AG04450 (cell line): ENCODE measurements around the gene KCNMA1. TPM values are rescaled to one million over a fixed set of nuclear protein-coding genes. Genes with fewer than 3 reads are reported as not detected.
"Not testable (repeated sequence)": the region's sequence is repeated elsewhere in the genome, so short reads cannot be mapped to it uniquely, and the experiment has no call there.

Source experiments
- CTCF ChIA-PET: fragments of 300-600, 350-600 bp; formaldehyde crosslinking; extraction: SDS; loops from one replicate; lab custom pipeline; 2022; ENCODE audit warnings: antibody characterized with exemption, inconsistent platforms; lab: Charles Lee
- POLR2A ChIA-PET: fragments of 350-600 bp; formaldehyde crosslinking; extraction: SDS; loops from one replicate; lab custom pipeline; 2021; ENCODE audit warnings: antibody characterized with exemption, inconsistent platforms; lab: Yijun Ruan, JAX
- DNase-seq: peaks from one replicate; pipeline ENCODE4 v3.0.0-alpha.2; 2011; ENCODE audit warnings: low read depth, low spot score
- H3K27ac ChIP-seq: one replicate; pipeline ENCODE4 v1.5.1; 2012; ENCODE audit warnings: low read depth, low read length, control low read depth
- H3K27me3 ChIP-seq: one replicate; pipeline ENCODE4 v1.6.0; 2012; ENCODE audit warnings: low read length; ENCODE audit not compliant: control insufficient read depth, insufficient read depth
- H3K4me3 ChIP-seq: 2 replicates; pipeline ENCODE4 v1.5.1; 2011; ENCODE audit warnings: mild to moderate bottlenecking, low read depth, low read length, control low read depth
- H3K9me3 ChIP-seq: 2 replicates; pipeline ENCODE4 v1.5.1; 2012; ENCODE audit warnings: low read length; ENCODE audit not compliant: control insufficient read depth, insufficient read depth
- CTCF ChIP-seq: IDR thresholded peaks from 2 replicates; pipeline ENCODE4 v1.5.1; 2011; ENCODE audit warnings: low read depth, low read length, control low read depth, inconsistent platforms
- polyA minus RNA-seq: library from RNA; depleted of rRNA, polyadenylated mRNA; stranded (reverse); fragments of >200 nt; gene quantifications from 2 replicates; pipeline ENCODE4 v1.2.3, GENCODE V29; 2011; rRNA and poly(A)+ RNA removed
- polyA plus RNA-seq: library from polyadenylated mRNA; depleted of rRNA; stranded (reverse); fragments of >200 nt; gene quantifications from 2 replicates; pipeline ENCODE4 v1.2.3, GENCODE V29; 2011; rRNA removed

Gene KCNMA1
- polyA plus RNA-seq: 58.8 and 60.0 TPM in 2 replicates
- 120 and 127 TPM in 2 replicates for polyA minus RNA-seq

DNA sequence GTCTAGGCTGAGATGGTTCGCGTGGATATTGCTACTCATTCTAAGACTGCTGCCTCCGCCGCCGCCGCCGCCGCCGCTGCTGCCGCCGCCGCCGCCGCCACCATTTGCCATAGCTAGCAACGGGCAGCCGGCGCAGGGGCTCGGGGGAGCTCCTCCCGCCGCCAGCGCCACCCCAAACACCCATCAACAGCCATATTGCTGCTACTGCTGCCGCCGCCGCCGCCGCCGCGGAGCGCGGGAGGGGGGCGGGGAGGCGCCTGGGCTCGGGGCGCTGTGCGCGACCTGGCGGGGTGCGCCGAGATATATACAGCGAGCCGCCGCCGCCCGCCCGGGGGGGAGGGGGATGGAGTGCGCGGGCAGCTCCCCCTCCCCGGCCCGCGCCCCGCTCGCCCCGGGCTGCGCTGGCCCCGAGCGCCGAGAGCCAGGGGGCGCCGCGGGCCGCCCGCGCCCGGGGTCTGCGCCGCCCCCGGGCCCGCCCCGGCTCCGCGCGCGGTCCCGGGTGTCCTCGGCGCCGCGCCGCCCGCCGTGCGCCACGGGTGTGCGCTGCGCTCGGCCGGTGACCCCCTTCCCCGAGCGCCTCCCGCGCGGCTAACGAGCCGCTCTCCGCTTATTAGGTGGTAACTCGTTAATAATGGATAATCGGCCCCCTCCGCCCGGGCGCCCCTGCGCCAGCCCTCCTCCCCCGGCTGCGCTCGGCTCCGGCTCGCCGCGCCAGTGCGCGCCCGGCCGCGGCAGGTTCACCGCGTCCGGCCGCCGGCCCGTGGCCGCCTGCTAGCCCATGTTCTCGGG, at the start of gene KCNMA1:
Gene KCNMA1 (minus strand): TSS at position 277 of the 789 bp plus-strand sequence.
- Histone ChIP-seq H3K9me3 (no peaks in the 10 kb centered on the region), H3K27me3 (no peaks in the 10 kb centered on the region), H3K27ac (no peak within 1 kb of the TSS), H3K4me3 (peak within 1 kb of the TSS; percentile 91)
- no peak for TF ChIP-seq CTCF
- DNase-seq: no peak
- ChIA-PET POLR2A (interaction anchor here (0.8 to 1.3 kb wide), 2 partner anchors 132 to 482 kb away, joined by 3 to 4 read pairs; no protein-coding TSS in a partner anchor), CTCF (interaction anchor here (0.5 to 1.0 kb wide), 4 partner anchors 111 to 472 kb away, joined by 3 to 4 read pairs (median 3); no protein-coding TSS in a partner anchor)

DNA sequence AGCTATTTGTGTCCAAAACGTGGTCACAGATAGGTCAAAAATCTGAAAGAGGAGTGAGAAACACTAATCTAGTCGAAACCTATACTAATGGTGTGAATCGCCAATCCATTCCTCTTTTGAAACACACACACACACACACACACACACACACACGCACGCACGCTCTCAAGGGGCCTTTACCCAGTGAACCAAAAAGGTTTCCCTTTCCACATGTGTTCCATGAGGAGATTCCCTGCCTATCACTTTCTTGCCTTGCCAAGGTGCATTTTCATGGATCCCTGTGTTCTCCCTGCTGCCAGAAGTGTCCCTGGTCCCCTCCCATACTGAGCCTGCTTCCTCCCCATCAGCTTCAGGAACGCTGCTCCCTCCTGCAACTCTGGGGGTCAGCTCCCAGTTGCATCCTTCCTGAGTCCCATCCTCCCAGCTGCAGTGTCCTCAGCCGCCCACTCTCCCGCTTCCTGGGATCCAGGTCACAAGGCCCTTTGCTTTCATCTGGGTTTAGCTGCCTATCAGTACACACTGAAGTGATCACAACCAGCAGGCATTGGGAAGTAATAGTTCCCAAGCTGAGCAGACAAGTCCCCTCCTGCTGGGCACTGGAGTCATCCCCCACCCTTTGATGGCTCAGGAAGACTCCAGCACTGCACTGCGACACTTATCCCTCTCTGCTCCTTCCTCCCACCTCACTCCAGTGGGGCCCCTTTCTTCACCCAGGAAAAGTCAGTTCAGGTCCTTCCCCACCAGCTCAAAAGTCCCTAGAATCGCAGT, 49.2 kb upstream of the KCNMA1 start:
- ChIA-PET CTCF (interaction anchor here (0.5 to 1.3 kb wide), 6 partner anchors 24 to 75 kb away, joined by 3 to 5 read pairs (median 3); no protein-coding TSS in a partner anchor), POLR2A (no interaction called here)

DNA sequence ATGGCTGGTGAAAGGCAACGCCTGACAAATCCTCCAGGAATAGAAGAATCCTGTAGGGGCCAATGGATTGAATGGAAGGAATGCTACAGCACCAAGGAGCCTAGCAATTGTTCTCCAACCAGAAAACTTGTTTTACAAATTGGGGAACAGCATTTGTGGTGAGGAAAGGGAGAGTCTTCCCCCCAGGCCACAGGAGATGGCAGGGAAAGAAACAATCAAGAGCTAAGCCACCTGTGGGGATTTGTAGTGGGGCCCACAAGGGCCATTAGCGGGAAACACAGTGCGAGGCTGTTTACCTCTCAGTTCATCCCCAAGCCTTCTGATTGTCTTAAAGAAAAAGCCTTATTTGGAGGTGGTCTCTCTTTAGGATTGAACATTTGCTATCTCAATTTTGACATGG, 48.5 kb upstream of the KCNMA1 start:
- no peak for TF ChIP-seq CTCF
- ChIA-PET CTCF (interaction anchor here (0.5 to 1.3 kb wide), 5 partner anchors 25 to 71 kb away, joined by 3 to 5 read pairs (median 3); no protein-coding TSS in a partner anchor), POLR2A (no interaction called here)
- DNase-seq: no peak
- Histone ChIP-seq H3K4me3 (no peak overlapping the region), H3K27ac (no peak overlapping the region), H3K9me3 (no peaks in the 10 kb centered on the region), H3K27me3 (peaks cover 52% of the 10 kb centered on the region)

More for the DNA sequence above, 49.2 kb upstream of the KCNMA1 start:
- Histone ChIP-seq H3K27ac (no peak overlapping the region), H3K4me3 (no peak overlapping the region), H3K9me3 (no peaks in the 10 kb centered on the region), H3K27me3 (peaks cover 51% of the 10 kb centered on the region)
- TF ChIP-seq CTCF: no peak
- DNase-seq: no peak

DNA sequence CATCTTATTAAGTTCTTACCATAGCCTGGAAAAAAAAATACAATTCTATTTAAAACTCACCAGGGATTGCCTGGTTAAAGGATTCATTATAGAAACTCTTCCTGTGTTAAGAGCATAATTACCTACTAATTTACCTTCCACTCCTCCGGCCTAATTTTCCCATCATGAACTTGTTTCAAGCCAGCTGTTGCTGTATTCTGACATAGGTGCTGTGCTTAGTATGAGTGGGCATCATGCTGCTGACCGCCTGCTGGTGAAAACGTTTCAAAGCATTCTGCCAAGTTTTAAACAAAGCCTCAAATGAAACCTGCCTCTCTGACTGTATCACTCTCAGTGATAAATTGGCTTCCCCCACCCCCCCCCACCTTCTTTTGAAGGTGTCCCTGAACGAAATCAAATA, 47.8 kb upstream of the KCNMA1 start:
- Histone ChIP-seq H3K4me3 (no peak overlapping the region), H3K27ac (no peak overlapping the region), H3K9me3 (no peaks in the 10 kb centered on the region), H3K27me3 (peaks cover 46% of the 10 kb centered on the region)
- 0 out of 2 replicates have a peak, but pooled peaks have one; percentile 16 for TF ChIP-seq CTCF
- POLR2A ChIA-PET: no interaction called here
- DNase-seq: no peak
- CTCF ChIA-PET: interaction anchor here (1.1 kb wide), 1 partner anchor 31 kb away, joined by 5 read pairs; no protein-coding TSS in a partner anchor

DNA sequence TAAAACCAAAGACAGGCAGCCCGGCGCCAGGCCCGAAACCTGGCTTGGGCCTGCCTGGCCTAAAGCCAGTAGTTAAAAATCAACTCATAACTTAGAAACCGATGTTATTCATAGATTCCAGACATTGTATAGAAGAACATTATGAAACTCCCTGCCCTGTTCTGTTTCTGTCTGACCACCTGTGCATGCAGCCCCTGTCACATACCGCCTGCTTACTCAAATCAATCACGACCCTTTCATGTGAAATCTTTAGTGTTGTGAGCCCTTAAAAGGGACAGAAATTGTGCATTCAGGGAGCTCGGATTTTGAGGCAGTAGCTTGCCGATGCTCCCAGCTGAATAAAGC, 45.5 kb upstream of the KCNMA1 start:
- H3K9me3 ChIP-seq, H3K4me3 ChIP-seq, H3K27ac ChIP-seq, CTCF ChIA-PET, POLR2A ChIA-PET, DNase-seq: not testable (repeated sequence)
- peaks cover 37% of the 10 kb centered on the region for H3K27me3 ChIP-seq
